Lower lobe of right lung (tissue), 2 donors: ENCODE data around the gene ZNF564. TPM values are rescaled to one million over a fixed set of nuclear protein-coding genes. Genes with fewer than 3 reads are reported as not detected.

Experiments
- ATAC-seq, 2 donors: fragments of 200-7000 bp; cut with Tn5 transposase; one replicate each; pipeline ENCODE4 v1.9.1; 2020 to 2022; ENCODE audit warnings: mild to moderate bottlenecking in 2 of 2, moderate library complexity in 2 of 2
- DNase-seq: peaks from one replicate; pipeline ENCODE4 v3.0.0-alpha.2; 2020
- H3K27ac ChIP-seq: fragments of 200-600 bp; one replicate; pipeline ENCODE4 v1.8.0; 2022
- H3K27me3 ChIP-seq: fragments of 200-600 bp; one replicate; pipeline ENCODE4 v1.8.0; 2022; ENCODE audit warnings: low read depth
- H3K36me3 ChIP-seq: fragments of 200-600 bp; one replicate; pipeline ENCODE4 v1.8.0; 2022; ENCODE audit warnings: mild to moderate bottlenecking
- H3K4me1 ChIP-seq: fragments of 200-600 bp; one replicate; pipeline ENCODE4 v1.8.0; 2022
- H3K4me3 ChIP-seq: fragments of 200-600 bp; one replicate; pipeline ENCODE4 v1.8.0; 2022; ENCODE audit warnings: mild to moderate bottlenecking
- H3K9me3 ChIP-seq: fragments of 200-600 bp; one replicate; pipeline ENCODE4 v1.8.0; 2022
- intact Hi-C: fragments of 100-400 bp; cut with DNase I; formaldehyde crosslinking; loops from one replicate; pipeline ENCODE4 v1.11.0; 2022
- total RNA-seq: library from RNA; stranded (reverse); fragmentation: NEBNext Ultra II Directional; extraction: Animal tissue kit (Norgen Biotek cat#: 25700); gene quantifications from one replicate; pipeline ENCODE4 v1.2.1, GENCODE V29; 2021
- TF ChIP-seq, protein P1 (sequence below): fragments of 200-600 bp; IDR thresholded peaks from one replicate; pipeline ENCODE4 v1.8.0; 2022; ENCODE audit warnings: antibody characterized with exemption, mild to moderate bottlenecking
- donor health status: DM: no; HTN: yes; CAD: no; lungs with severe emphysema.

The ZNF564 gene
- total RNA-seq, 1 donor from 2014 or later: 15.4 TPM

DNA sequence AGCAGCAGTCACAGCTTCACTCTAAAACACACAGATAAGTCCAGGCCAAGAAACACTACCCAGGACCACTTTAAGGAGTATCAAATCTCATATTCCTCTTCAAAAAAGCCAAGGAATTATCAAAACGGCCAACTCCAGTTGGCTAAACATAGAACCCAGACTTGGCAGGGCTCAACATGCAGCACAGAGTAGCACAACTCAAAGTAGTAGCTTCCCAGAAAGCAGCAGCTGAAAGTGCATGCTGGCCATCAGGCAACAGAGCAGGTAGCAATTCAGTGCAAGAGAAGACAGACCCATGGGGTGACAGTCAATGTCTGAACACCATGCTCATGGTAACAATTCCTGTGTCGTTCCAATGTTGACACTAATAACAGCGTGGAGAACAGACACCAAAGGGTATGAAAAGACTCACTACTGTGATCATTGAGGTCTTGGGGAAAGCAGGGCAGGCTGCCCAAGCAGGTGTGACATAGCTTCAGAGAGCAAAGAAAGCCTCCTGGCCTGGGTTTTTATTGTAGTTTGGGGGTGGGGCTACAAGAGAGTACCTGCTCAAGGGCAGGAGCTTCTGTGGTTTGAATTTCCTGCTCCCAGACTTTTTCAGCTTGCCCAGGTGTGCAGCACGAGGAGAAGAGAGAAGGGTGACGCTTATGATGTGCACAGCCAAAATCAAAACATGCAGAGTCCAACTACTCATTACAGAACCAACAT lies 72.9 kb downstream of the ZNF564 start:
- DNase-seq: no peak
- no peaks in the 10 kb centered on the region for H3K36me3 ChIP-seq
- intact Hi-C loops: no loop called here
- H3K27ac ChIP-seq: no peak overlapping the region
- ATAC-seq: no peak
- H3K4me1 ChIP-seq: peaks cover 12% of the 10 kb centered on the region
- no peaks in the 10 kb centered on the region for H3K27me3 ChIP-seq
- H3K9me3 ChIP-seq: no peaks in the 10 kb centered on the region
- no peak overlapping the region for H3K4me3 ChIP-seq
- TF ChIP-seq, protein P1, sequence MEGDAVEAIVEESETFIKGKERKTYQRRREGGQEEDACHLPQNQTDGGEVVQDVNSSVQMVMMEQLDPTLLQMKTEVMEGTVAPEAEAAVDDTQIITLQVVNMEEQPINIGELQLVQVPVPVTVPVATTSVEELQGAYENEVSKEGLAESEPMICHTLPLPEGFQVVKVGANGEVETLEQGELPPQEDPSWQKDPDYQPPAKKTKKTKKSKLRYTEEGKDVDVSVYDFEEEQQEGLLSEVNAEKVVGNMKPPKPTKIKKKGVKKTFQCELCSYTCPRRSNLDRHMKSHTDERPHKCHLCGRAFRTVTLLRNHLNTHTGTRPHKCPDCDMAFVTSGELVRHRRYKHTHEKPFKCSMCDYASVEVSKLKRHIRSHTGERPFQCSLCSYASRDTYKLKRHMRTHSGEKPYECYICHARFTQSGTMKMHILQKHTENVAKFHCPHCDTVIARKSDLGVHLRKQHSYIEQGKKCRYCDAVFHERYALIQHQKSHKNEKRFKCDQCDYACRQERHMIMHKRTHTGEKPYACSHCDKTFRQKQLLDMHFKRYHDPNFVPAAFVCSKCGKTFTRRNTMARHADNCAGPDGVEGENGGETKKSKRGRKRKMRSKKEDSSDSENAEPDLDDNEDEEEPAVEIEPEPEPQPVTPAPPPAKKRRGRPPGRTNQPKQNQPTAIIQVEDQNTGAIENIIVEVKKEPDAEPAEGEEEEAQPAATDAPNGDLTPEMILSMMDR: no peak

Other genes with a start within 250 kb of the ZNF564 start
- gene ZNF563, start 217.8 kb downstream of the ZNF564 start, total RNA-seq: 2.3 TPM
- gene ZNF442, start 185.8 kb downstream of the ZNF564 start, total RNA-seq: 2.5 TPM
- gene ZNF799, start 150.2 kb downstream of the ZNF564 start, total RNA-seq: 6.5 TPM
- 3.3 TPM for gene ZNF443, start 110.5 kb downstream of the ZNF564 start, total RNA-seq
- gene ZNF709, start 66.7 kb downstream of the ZNF564 start, total RNA-seq: 3.9 TPM
- 10.3 TPM for gene ZNF490, start 59.3 kb upstream of the ZNF564 start, total RNA-seq
- 27.2 TPM for gene ZNF791, start 59.4 kb upstream of the ZNF564 start, total RNA-seq
- gene MAN2B1, start 115.3 kb upstream of the ZNF564 start, total RNA-seq: 251 TPM
- 8.6 TPM for gene WDR83, start 115.3 kb upstream of the ZNF564 start, total RNA-seq
- gene DHPS, start 130.4 kb upstream of the ZNF564 start, total RNA-seq: 77.0 TPM
- gene GNG14, start 136.5 kb upstream of the ZNF564 start, total RNA-seq: not detected
- gene FBXW9, start 145.1 kb upstream of the ZNF564 start, total RNA-seq: 6.0 TPM
- gene TNPO2, start 172.4 kb upstream of the ZNF564 start, total RNA-seq: 42.7 TPM
- 154 TPM for gene TRIR, start 183.2 kb upstream of the ZNF564 start, total RNA-seq
- gene GET3, start 186.0 kb upstream of the ZNF564 start, total RNA-seq: 57.5 TPM
- not detected for gene BEST2, start 200.3 kb upstream of the ZNF564 start, total RNA-seq
- gene HOOK2, start 224.1 kb upstream of the ZNF564 start, total RNA-seq: 57.5 TPM
- gene JUNB, start 240.0 kb upstream of the ZNF564 start, total RNA-seq: 131 TPM